B cell (primary cell): ENCODE measurements around the gene TUBA4A. TPM values are rescaled to one million over a fixed set of nuclear protein-coding genes. Genes with fewer than 3 reads are reported as not detected.

Experiments
- ATAC-seq: fragments of 200-7000 bp; cut with Tn5 transposase; one replicate; pipeline ENCODE4 v1.10.0; 2021; ENCODE audit warnings: low read depth, mild to moderate bottlenecking, moderate number of reproducible peaks, moderate library complexity
- CTCF ChIA-PET: fragments of 350-600 bp; sonication (Branson Sonifier 250); formaldehyde crosslinking; loops from one replicate; lab custom pipeline; 2021; ENCODE audit warnings: antibody characterized with exemption, inconsistent platforms; lab: Charles Lee
- POLR2A ChIA-PET: fragments of 350-600 bp; sonication (Branson Sonifier 250); formaldehyde crosslinking; loops from one replicate; lab custom pipeline; 2021; ENCODE audit warnings: antibody characterized with exemption; lab: Charles Lee
- DNase-seq: peaks from one replicate; pipeline ENCODE4 v3.0.0; 2013
- H2AFZ ChIP-seq: 2 replicates; pipeline ENCODE4 v1.6.1; 2012; ENCODE audit warnings: mild to moderate bottlenecking, low read depth, low read length; ENCODE audit not compliant: insufficient read depth, poor library complexity, severe bottlenecking
- H3K27ac ChIP-seq, 2 donors: 1 replicate in 1 of 2; 2 replicates in 1 of 2; pipeline ENCODE4 v1.5.1; 2012 to 2013; ENCODE audit warnings: low read length in 2 of 2, mild to moderate bottlenecking in 2 of 2, moderate library complexity in 1 of 2
- H3K27me3 ChIP-seq, 4 experiments: fragments of 200-600 bp in 1 of 4; sonication (generic) in 1 of 4; replicated peaks in 1 of 4; 1 replicate in 2 of 4; 2 replicates in 2 of 4; pipeline versions ENCODE4 v1.6.1 to v1.7.0; 2013 to 2016; ENCODE audit warnings: low read length in 3 of 4, mild to moderate bottlenecking in 2 of 4, mixed read lengths in 1 of 4, moderate library complexity in 1 of 4; ENCODE audit not compliant: insufficient read depth in 4 of 4, control insufficient read depth in 3 of 4; ENCODE audit errors: control extremely low read depth in 1 of 4
- H3K36me3 ChIP-seq, 2 experiments: replicated peaks in 1 of 2; 1 replicate in 1 of 2; 2 replicates in 1 of 2; pipeline versions ENCODE4 v1.6.1 to v1.7.1; 2013; ENCODE audit warnings: low read length in 1 of 2; ENCODE audit not compliant: insufficient read depth in 2 of 2, control insufficient read depth in 1 of 2; ENCODE audit errors: control extremely low read depth in 1 of 2, extremely low read depth in 1 of 2
- H3K4me1 ChIP-seq, 2 donors: fragments of 200-600 bp in 1 of 2; sonication (generic) in 1 of 2; 1 replicate in 1 of 2; 2 replicates in 1 of 2; pipeline versions ENCODE4 v1.5.1 to v1.6.1; 2013 to 2017; ENCODE audit warnings: low read length in 2 of 2; ENCODE audit not compliant: control insufficient read depth in 2 of 2, insufficient read depth in 2 of 2
- H3K4me2 ChIP-seq: replicated peaks from 2 replicates; pipeline ENCODE3; 2012; ENCODE audit warnings: mild to moderate bottlenecking, low read depth, low read length; ENCODE audit not compliant: poor library complexity, severe bottlenecking
- H3K4me3 ChIP-seq, 5 experiments: fragments of 200-600 bp in 1 of 5; sonication (generic) in 1 of 5; 1 replicate in 3 of 5; 2 replicates in 2 of 5; pipeline versions ENCODE4 v1.5.1 to v1.7.0; 2011 to 2016; ENCODE audit warnings: low read length in 4 of 5, mild to moderate bottlenecking in 4 of 5, low read depth in 2 of 5, control low read depth in 1 of 5, moderate library complexity in 1 of 5; ENCODE audit not compliant: insufficient read depth in 1 of 5; ENCODE audit errors: control extremely low read depth in 1 of 5, extremely low read depth in 1 of 5
- H3K79me2 ChIP-seq: fragments of 200-600 bp; sonication (generic); one replicate; pipeline ENCODE4 v1.6.0; 2016; ENCODE audit warnings: low read length; ENCODE audit not compliant: control insufficient read depth, insufficient read depth
- H3K9ac ChIP-seq: fragments of 200-600 bp; sonication (generic); 2 replicates; pipeline ENCODE4 v1.6.1; 2017; ENCODE audit warnings: mild to moderate bottlenecking, low read length, moderate library complexity
- H3K9me3 ChIP-seq, 3 donors: one replicate each; pipeline versions ENCODE4 v1.6.1 to v1.7.1; 2013; ENCODE audit warnings: low read length in 2 of 3; ENCODE audit not compliant: control insufficient read depth in 2 of 3, insufficient read depth in 1 of 3; ENCODE audit errors: control extremely low read depth in 1 of 3
- H4K20me1 ChIP-seq: 2 replicates; pipeline ENCODE4 v1.6.0; 2012; ENCODE audit warnings: mild to moderate bottlenecking, low read length; ENCODE audit not compliant: insufficient read depth, control insufficient read depth, poor library complexity, severe bottlenecking
- H3K27ac Mint-ChIP-seq: one replicate; pipeline ENCODE4 v1.8.0; 2021; ENCODE audit warnings: mixed read lengths
- H3K27me3 Mint-ChIP-seq: one replicate; pipeline ENCODE4 v1.8.0; 2021; ENCODE audit warnings: mixed read lengths
- H3K4me1 Mint-ChIP-seq: one replicate; pipeline ENCODE4 v1.8.0; 2021; ENCODE audit warnings: mixed read lengths
- H3K4me3 Mint-ChIP-seq: one replicate; pipeline ENCODE4 v1.8.0; 2021; ENCODE audit warnings: mixed read lengths
- H3K9me3 Mint-ChIP-seq: one replicate; pipeline ENCODE4 v1.8.0; 2022; ENCODE audit warnings: mixed read lengths; ENCODE audit not compliant: insufficient read depth
- WGBS: methylation state at CpG from one replicate; pipeline ENCODE4 v1.1.5; 2013; ENCODE audit warnings: missing lambda C conversion rate; ENCODE audit not compliant: insufficient coverage; 5-methylcytosine and 5-hydroxymethylcytosine counted together
- intact Hi-C: fragments of 100-400 bp; cut with micrococcal nuclease; formaldehyde crosslinking; loops from one replicate; pipeline ENCODE4 v1.10.0; 2022
- polyA plus RNA-seq: library from polyadenylated mRNA; depleted of rRNA; stranded (reverse); fragments of >200 nt; gene quantifications from 2 replicates; pipeline ENCODE4 v1.2.3, GENCODE V29; 2012
- total RNA-seq, 2 donors: library from RNA; stranded (reverse); fragments of 120-200 nt in 1 of 2; gene quantifications; 1 replicate in 1 of 2; 2 replicates in 1 of 2; pipeline versions ENCODE4 v1.2.3 to v1.2.4, GENCODE V29; 2013 to 2022
- TF ChIP-seq, protein P1 (sequence below): fragments of 200-600 bp; IDR thresholded peaks from one replicate; pipeline ENCODE4 v1.8.0; 2022; ENCODE audit warnings: antibody characterized with exemption, mild to moderate bottlenecking

TUBA4A gene
- total and polyA plus RNA-seq, 2 donors (not counting 1 experiment from before 2014, with no cell fraction given) = 196 to 338 TPM

DNA sequence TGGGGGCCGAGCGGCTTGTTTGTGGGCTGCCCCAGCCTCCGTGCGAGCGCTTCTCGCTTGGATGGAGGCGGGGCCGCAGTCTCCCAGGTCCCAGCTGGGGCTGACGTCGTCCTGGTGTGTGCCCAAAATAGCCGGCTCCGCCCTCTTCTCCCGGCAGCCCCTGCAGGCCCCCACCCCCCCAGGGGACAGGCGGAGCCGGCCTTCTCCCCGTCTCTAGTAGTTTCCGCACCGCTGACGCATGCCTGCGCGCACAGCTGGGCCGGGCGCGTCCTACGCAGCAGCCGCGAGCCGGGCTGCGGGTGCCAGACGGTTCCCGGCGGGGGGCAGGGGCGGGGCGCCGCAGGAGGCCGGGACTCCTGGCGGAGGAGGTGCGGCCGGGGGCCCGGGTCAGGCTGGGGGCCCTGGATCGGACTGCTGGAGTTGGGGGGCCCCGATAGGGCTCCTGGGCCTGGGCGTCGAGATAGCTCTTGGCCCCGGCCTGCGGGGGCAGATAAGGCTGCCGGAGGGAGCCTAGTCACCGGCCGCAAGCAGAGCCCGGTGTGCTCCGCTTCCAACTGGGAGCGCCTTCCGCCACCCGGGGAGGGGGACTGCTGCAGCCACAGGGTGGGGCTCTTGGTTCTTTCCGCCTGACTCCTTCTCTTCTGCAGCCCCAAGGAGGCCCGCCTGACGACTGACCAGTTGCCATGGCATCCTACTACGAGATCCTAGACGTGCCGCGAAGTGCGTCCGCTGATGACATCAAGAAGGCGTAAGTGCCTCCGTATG lies 25.6 kb upstream of the TUBA4A start, which contains the start of gene DNAJB2:
DNAJB2 (plus strand) TSS at position 216 of the 765 bp plus-strand sequence; CDS start at position 684, 468 bp downstream.
- no peaks in the 10 kb centered on the region for H3K27me3 ChIP-seq
- Mint-ChIP-seq H3K9me3 (no peaks in the 10 kb centered on the region), H3K27ac (peak within 1 kb of the TSS; percentile 96), H3K4me3 (peak within 1 kb of the TSS; percentile 92), H3K4me1 (peaks cover 48% of the 10 kb centered on the region), H3K27me3 (no peaks in the 10 kb centered on the region)
- H3K27ac ChIP-seq = peak within 1 kb of the TSS; percentile 98 to 100
- peak within 1 kb of the TSS; percentile 93 for H3K4me2 ChIP-seq
- H3K4me1 ChIP-seq = peaks cover 32 to 48% of the 10 kb centered on the region in 2 donors
- DNase-seq (peak; percentile 99), ATAC-seq (peak; percentile 76)
- intact Hi-C loops = loop anchor here (1.0 to 10.0 kb wide), 13 partner anchors 15 to 399 kb away; partner anchors contain the start of genes ABCB6, ANKZF1, ATG9A and CNPPD1
- H3K79me2 ChIP-seq = peaks cover 30% of the 10 kb centered on the region
- peak within 1 kb of the TSS; percentile 98 for H3K9ac ChIP-seq
- CTCF ChIA-PET = interaction anchor here (0.9 to 15.8 kb wide), 13 partner anchors 14 to 115 kb away, joined by 3 to 239 read pairs (median 15); partner anchors contain the start of genes ANKZF1, ATG9A, CNPPD1 and DNPEP
- H2AFZ ChIP-seq = peak within 1 kb of the TSS; percentile 63
- TF ChIP-seq, protein P1, sequence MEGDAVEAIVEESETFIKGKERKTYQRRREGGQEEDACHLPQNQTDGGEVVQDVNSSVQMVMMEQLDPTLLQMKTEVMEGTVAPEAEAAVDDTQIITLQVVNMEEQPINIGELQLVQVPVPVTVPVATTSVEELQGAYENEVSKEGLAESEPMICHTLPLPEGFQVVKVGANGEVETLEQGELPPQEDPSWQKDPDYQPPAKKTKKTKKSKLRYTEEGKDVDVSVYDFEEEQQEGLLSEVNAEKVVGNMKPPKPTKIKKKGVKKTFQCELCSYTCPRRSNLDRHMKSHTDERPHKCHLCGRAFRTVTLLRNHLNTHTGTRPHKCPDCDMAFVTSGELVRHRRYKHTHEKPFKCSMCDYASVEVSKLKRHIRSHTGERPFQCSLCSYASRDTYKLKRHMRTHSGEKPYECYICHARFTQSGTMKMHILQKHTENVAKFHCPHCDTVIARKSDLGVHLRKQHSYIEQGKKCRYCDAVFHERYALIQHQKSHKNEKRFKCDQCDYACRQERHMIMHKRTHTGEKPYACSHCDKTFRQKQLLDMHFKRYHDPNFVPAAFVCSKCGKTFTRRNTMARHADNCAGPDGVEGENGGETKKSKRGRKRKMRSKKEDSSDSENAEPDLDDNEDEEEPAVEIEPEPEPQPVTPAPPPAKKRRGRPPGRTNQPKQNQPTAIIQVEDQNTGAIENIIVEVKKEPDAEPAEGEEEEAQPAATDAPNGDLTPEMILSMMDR = no peak
- H3K36me3 ChIP-seq = peaks cover 2 to 43% of the 10 kb centered on the region in 2 experiments
- H3K9me3 ChIP-seq = no peaks in the 10 kb centered on the region
- peaks cover 35% of the 10 kb centered on the region for H4K20me1 ChIP-seq
- WGBS = under 1% methylated on average over 63 of the region's 65 CpGs
- H3K4me3 ChIP-seq = peak within 1 kb of the TSS; percentile 49 to 80 (median 77)
- POLR2A ChIA-PET = interaction anchor here (0.6 to 7.2 kb wide), 17 partner anchors 12 to 1078 kb away, joined by 3 to 106 read pairs (median 9); partner anchors contain the start of genes ABCB6, ANKZF1, ATG9A and CNPPD1
